Spleen (tissue), 7 donors: ENCODE measurements around the gene KRT33B.

Experiments used
- POLR2A ChIP-seq, 3 donors: fragments of 450-650 bp; IDR thresholded peaks; one replicate each; pipeline ENCODE4 v1.5.1; 2017; ENCODE audit warnings: antibody characterized with exemption in 3 of 3, mild to moderate bottlenecking in 1 of 3
- TF ChIP-seq, protein P1 (sequence below), 11 experiments: fragments of 200-600 bp in 7 of 11; fragments of 450-650 bp in 4 of 11; sonication (generic) in 4 of 11; IDR thresholded peaks in 8 of 11; conservative IDR thresholded peaks in 3 of 11; 1 replicate in 7 of 11; 2 replicates in 4 of 11; pipeline versions ENCODE4 v1.4.0 to v1.8.0; 2016 to 2021; ENCODE audit warnings: antibody characterized with exemption in 11 of 11, inconsistent platforms in 4 of 11, mild to moderate bottlenecking in 1 of 11
- donor health status: DM: no; HTN: no; CAD: no; lungs with moderate emphysema.
- donor health status: DM: no; HTN: no; CAD: no.
- donor health status: DM: no; HTN: no; CAD: no.

DNA sequence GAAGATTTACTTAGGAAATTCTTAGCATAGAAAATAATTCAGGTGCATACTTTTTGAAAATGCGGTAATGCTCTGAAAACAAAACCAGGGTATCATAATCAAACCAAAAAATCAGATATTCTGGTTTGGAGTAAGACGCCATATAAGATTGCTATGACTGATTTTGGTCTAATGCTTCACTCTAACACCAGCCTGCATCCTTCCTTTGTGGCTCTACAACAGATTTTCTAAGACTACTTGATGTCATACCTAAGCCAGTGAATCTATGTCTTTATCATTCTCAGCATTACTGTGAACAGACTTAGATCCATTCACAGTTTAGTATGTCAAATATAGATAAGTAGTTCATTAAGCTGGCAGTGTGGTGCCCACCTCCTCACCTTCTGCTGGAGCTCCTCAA lies 590 bp downstream of the KRT33B start:
- TF ChIP-seq, protein P1, sequence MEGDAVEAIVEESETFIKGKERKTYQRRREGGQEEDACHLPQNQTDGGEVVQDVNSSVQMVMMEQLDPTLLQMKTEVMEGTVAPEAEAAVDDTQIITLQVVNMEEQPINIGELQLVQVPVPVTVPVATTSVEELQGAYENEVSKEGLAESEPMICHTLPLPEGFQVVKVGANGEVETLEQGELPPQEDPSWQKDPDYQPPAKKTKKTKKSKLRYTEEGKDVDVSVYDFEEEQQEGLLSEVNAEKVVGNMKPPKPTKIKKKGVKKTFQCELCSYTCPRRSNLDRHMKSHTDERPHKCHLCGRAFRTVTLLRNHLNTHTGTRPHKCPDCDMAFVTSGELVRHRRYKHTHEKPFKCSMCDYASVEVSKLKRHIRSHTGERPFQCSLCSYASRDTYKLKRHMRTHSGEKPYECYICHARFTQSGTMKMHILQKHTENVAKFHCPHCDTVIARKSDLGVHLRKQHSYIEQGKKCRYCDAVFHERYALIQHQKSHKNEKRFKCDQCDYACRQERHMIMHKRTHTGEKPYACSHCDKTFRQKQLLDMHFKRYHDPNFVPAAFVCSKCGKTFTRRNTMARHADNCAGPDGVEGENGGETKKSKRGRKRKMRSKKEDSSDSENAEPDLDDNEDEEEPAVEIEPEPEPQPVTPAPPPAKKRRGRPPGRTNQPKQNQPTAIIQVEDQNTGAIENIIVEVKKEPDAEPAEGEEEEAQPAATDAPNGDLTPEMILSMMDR (IDR thresholded peaks at IDR 0.05 in 8 of 11, conservative IDR thresholded peaks at IDR 0.05 in 3 of 11), result no peak
- no peak for TF ChIP-seq POLR2A (IDR thresholded peaks at IDR 0.05)
